HG03354 (cell line): ENCODE data around the gene MAD1L1.

Source experiments
- ATAC-seq: cut with Tn5 transposase; IDR thresholded peaks from one replicate; pipeline ENCODE4 v1.9.1; 2021; ENCODE audit warnings: mild to moderate bottlenecking; ENCODE audit not compliant: unreplicated experiment, poor library complexity, severe bottlenecking

MAD1L1 gene

DNA sequence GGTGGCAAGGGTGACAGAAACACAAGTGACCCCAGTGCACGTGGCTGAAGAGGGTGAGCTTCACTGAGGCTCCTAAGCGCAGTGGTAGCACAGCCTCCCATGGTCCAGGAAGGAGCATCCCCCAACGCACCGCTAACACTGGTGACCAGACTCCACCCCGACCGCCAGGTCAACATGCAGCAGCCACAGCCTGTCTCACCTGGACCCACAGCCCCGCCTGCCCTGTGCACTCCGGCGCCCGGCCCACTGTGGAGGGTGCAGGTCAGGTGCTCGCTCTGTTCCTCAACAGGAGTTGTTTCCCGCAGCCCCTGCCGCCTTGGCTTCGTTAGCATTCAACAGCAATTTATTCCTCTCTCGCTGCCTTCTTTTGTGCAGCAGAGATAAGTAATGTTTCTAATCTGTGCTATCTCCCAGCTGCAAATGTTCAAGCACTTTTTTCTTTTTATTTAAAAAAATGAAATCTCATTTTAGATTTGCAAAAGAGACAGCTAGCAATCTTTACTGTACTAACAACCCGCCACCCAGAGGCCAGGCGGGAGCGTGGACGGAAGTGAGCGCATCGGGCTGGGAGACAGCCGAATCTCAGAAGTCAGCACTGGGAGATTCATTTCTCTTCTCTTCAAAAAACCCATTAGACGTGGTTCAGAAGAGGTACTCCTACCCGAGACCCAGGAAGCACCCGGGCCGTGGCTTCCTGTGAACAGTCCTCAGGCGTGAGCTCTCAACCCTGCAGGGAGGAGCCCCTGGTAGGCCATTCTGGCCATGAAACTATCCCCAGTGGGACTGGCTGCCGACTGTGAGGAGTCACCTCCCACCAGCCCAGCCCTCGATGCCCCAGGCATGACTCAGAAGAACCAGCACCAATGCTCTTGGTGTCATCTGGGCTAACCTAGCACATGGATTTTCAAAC, 133.4 kb downstream of the MAD1L1 start:
- no peak for ATAC-seq

DNA sequence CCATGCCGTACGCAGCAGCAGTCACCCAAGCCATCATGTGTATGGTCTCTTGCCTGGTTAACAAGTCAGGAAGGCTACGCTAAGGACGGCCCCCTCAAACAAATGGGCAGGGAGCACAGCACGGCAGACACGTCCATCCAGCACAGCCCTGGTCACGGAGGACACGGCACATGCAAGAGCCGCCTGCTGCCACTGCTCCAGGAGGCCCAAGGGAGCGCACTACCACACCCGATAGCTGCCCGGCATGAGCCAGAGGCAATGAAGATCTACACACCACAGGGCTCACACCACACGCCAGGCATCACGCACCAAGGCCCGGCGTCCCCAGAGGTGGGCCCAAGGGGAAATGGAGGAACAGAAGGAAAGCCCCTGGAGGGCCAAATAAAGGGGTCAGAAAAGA, 134.2 kb downstream of the MAD1L1 start:
- no peak for ATAC-seq

- ATAC-seq: no peak
These were observed 134.7 kb downstream of the MAD1L1 start for GRCh38 chr7:2098056-2098455.

DNA sequence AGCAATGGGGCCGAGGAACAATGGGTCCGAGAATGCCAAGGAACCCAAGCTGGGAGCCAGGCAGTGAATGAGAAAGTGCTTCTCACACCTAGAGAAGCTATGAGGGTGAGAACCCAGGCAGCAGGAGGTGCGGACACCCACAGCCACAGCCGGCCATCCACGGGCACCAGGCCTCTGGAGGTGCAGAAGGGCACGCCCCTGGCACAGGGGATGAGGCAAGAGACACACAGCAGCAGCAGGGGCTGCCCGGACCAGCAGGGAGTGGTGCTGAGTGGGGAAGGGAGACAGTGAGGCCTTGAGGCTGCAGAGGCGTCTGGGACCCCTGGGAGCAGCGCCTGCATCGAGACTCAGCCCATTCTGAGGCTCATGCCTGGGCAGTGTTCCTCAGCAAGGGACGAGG, 135.3 kb downstream of the MAD1L1 start:
- no peak for ATAC-seq

GRCh38 chr7:2096692-2097387, 135.9 kb downstream of the MAD1L1 start:
- no peak for ATAC-seq

DNA sequence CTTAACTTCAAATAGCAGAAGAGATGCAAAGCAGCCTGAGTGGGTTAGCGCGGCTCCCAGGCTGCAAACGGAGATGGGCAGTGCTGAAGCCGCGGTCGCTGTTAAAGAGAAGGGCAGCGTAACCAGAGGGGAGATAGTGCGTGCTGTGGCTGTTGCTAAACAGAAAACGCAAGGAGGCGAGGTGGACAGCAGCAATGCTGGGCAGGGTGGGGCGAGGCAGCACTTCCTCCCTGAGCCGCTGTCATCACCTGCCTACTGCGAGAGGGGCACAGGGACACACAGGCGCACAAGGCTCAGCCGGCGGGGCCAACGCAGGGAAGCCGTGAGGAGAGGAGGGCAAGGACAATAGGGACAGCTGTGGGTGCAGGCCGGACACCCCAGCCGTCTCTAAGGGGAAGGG, 137.3 kb downstream of the MAD1L1 start:
- ATAC-seq: no peak

GRCh38 chr7:2094454-2095045, 138.2 kb downstream of the MAD1L1 start:
- ATAC-seq: no peak

- no peak for ATAC-seq
These were observed 138.9 kb downstream of the MAD1L1 start for GRCh38 chr7:2093843-2094220.

DNA sequence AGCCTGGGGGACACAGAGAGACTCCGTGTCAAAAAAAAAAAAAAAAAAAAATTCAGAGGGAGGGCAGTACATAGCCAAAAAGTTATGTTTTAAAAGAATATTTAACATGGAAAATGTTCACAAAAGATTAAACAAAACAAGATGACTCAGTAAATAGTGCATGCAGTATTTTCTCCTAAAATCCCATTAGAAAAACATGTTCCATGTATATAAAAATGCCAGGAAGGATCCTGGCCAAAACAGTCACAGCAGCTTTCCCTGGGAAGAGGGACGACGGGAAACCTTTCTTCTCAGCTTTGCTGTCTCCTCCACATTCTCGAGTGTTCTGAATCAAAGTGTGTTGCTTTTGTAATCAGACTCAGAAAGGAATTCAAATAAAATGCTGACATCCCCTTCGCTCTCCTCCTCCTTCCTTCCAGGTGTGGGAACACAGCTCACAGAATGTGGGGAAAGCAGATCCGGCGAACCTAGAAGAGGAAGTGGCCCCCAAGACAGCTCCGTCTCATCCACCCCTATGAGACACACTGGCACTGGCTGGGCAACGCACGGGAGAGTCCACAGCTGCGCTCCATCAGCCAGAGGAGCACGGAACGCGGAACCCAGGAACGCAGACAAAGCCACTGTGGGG, 139.4 kb downstream of the MAD1L1 start:
- no peak for ATAC-seq

DNA sequence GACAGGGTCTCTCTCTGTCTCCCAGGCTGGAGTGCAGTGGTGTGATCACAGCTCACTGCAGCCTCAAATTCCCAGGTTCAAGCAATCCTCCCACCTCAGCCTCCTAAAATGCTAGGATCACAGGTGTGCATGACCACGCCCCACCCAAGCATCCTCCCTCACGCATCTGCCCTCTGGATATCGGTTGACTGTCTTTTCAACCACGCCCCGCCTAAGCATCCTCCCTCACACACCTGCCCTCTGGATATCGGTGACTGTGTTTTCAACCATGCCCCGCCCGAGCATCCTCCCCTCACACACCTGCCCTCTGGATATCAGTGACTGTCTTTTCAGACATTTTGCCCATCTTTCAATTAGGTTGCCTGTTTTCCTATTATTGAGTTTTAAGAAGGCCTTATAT, 140.5 kb downstream of the MAD1L1 start:
- ATAC-seq: no peak

- ATAC-seq: no peak
These were observed 141.9 kb downstream of the MAD1L1 start for GRCh38 chr7:2090526-2091520.

DNA sequence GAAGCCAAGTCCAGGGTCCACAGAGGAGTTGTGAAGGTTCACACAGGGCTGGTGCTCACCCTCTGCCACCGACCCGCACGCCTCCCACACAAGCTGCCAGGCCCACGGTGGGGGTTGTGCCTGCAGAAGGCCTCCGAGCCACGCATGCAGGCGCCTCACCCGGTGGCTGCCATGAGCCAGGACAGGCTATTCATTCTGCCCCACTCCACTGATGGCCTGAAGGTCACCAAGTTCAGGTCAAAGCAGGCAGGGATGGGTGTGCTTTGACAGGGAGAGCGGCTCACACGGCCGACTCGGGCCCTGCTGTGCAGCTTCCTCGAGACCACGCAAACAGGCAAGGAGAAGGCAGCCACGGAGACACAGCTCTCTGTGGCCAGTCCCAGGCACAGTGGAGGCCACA, 143.9 kb downstream of the MAD1L1 start:
- no peak for ATAC-seq

- ATAC-seq: no peak
These were observed 145.0 kb downstream of the MAD1L1 start for GRCh38 chr7:2087744-2088143.

- no peak for ATAC-seq
These were observed 146.5 kb downstream of the MAD1L1 start for GRCh38 chr7:2086229-2086628.

DNA sequence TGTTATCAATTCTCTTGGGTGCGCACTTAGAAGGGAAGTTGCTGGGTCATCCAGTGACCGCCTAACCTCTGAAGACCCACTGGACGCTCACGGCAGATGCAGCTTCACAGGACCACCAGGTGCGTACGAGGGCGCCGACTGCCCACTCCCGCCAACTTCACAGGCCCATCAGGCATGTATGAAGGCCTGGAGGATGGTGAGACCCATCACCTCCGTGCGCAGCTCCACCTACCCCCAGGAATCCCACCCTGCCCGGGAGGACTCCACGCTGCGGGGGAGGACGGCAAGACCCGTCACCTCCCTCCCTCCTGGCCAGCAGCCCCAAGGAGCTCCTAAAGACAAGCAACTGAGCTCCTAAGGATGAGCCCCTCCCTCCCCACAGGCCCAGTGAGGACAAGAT, 146.9 kb downstream of the MAD1L1 start:
- no peak for ATAC-seq

DNA sequence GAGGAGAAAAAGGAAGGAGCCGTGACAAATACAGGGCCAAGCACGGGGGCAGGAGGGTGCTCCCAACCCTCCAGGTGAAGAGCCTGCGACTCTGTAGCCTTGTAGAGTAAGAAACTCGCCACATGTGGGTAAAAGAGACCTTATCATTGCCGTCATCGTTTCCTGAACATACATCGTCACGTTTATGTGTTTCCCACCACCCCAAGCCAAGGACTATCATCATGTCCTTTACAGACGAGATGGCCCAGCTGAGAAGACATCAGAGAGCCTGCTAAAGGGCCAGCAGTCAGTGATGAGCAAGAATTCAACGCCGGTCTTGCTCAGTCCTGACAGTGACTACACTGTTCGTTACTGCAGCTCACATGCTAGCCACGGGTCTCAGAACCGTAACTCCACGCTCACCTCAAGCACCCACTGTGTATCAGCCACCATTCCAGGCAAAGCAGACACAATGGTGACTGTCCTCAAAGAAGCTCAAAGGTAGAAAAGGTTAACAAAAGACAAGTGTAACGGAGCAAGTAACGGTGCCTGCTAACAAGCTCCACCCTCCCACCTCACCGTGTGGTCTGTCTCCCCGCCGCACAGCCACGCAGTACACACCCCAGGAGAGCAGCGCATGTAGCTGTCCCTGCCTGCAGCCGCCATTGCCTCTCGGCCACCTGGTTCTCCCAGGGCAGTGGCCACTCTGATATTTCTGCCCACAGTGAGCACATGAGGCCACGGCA, 147.8 kb downstream of the MAD1L1 start:
- no peak for ATAC-seq

GRCh38 chr7:2084331-2084730, 148.4 kb downstream of the MAD1L1 start:
- no peak for ATAC-seq

GRCh38 chr7:2083362-2083761, 149.4 kb downstream of the MAD1L1 start:
- ATAC-seq: no peak
